ENCODE data around the gene TIGD6. TPM values are rescaled to one million over a fixed set of nuclear protein-coding genes. Genes with fewer than 3 reads are reported as not detected.

The TIGD6 gene
- total RNA-seq, 1 donor from 2014 or later: 3.5 TPM

GRCh38 chr5:150017226-150018005 is 17.0 kb upstream of the TIGD6 start:
- peaks cover 14% of the 10 kb centered on the region for H3K4me1 Mint-ChIP-seq (ENCODE audit: unreplicated experiment)
- DNase-seq (ENCODE audit: low spot score): no peak
- H3K27ac Mint-ChIP-seq (ENCODE audit: unreplicated experiment): no peak overlapping the region
- H3K27me3 Mint-ChIP-seq (ENCODE audit: unreplicated experiment): no peaks in the 10 kb centered on the region
- H3K4me3 Mint-ChIP-seq (ENCODE audit: unreplicated experiment): no peak overlapping the region
- peaks cover 43% of the 10 kb centered on the region for H3K36me3 Mint-ChIP-seq (ENCODE audit: low read depth, unreplicated experiment)
- TF ChIP-seq CTCF (IDR thresholded peaks at IDR 0.05; ENCODE audit: unreplicated experiment): no peak
- H3K9me3 Mint-ChIP-seq (ENCODE audit: unreplicated experiment): no peaks in the 10 kb centered on the region

DNA sequence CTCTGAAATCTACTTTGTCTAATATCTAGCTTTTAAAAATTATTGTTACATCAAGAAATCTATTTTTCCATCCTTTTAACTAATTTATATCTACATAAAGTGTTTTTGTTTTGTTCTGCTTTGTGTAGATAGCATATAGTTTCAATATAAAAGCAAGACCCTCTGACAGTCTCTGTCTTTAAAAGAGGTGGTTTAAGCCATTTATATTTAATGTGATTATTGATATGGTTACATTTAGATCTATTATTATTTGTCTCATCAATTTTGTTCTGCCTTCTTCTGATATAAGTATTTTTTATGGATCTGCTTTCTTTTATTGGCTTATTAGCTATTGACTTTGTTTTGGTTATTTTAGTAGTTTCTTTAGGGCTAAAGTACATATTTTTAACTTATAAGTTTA is 16.1 kb upstream of the TIGD6 start:
- no peak overlapping the region for H3K4me3 Mint-ChIP-seq (ENCODE audit: unreplicated experiment)
- TF ChIP-seq CTCF (IDR thresholded peaks at IDR 0.05; ENCODE audit: unreplicated experiment): no peak
- H3K36me3 Mint-ChIP-seq (ENCODE audit: low read depth, unreplicated experiment): peaks cover 50% of the 10 kb centered on the region
- peaks cover 5% of the 10 kb centered on the region for H3K4me1 Mint-ChIP-seq (ENCODE audit: unreplicated experiment)
- no peaks in the 10 kb centered on the region for H3K27me3 Mint-ChIP-seq (ENCODE audit: unreplicated experiment)
- no peak overlapping the region for H3K27ac Mint-ChIP-seq (ENCODE audit: unreplicated experiment)
- no peak for DNase-seq (ENCODE audit: low spot score)
- H3K9me3 Mint-ChIP-seq (ENCODE audit: unreplicated experiment): no peaks in the 10 kb centered on the region

DNA sequence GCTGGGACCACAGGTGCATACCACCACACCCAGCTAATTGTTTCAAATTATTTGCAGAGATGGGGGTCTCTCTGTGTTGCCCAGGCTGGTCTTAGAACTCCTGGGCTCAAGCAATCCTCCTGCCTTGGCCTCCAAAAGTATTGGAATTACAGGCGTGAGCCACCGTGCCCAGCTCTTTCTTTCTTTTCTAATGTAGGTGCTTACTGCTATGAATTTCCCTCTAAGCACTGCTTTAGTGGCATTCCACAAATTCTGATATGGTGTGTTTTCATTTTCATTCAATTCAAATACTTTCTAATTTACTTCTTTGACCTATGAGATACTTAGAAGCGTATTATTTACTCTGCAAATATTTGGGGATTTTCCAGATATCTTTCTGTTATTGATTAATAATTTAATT is 15.0 kb upstream of the TIGD6 start:
- TF ChIP-seq CTCF (IDR thresholded peaks at IDR 0.05; ENCODE audit: unreplicated experiment): no peak
- Mint-ChIP-seq H3K4me1 (ENCODE audit: unreplicated experiment) (no peaks in the 10 kb centered on the region), H3K36me3 (ENCODE audit: low read depth, unreplicated experiment) (peaks cover 57% of the 10 kb centered on the region), H3K27me3 (ENCODE audit: unreplicated experiment) (no peaks in the 10 kb centered on the region), H3K9me3 (ENCODE audit: unreplicated experiment) (no peaks in the 10 kb centered on the region), H3K27ac (ENCODE audit: unreplicated experiment) (no peak overlapping the region), H3K4me3 (ENCODE audit: unreplicated experiment) (peak overlapping the region; percentile 48)
- no peak for DNase-seq (ENCODE audit: low spot score)

- no peaks in the 10 kb centered on the region for H3K27me3 Mint-ChIP-seq (ENCODE audit: unreplicated experiment)
These were observed 14.0 kb upstream of the TIGD6 start for GRCh38 chr5:150014456-150014855.

More at GRCh38 chr5:150014456-150014855, 14.0 kb upstream of the TIGD6 start:
- no peak for TF ChIP-seq CTCF (IDR thresholded peaks at IDR 0.05; ENCODE audit: unreplicated experiment)
- peak overlapping the region; percentile 77 for H3K4me3 Mint-ChIP-seq (ENCODE audit: unreplicated experiment)
- H3K36me3 Mint-ChIP-seq (ENCODE audit: low read depth, unreplicated experiment): peaks cover 59% of the 10 kb centered on the region
- no peaks in the 10 kb centered on the region for H3K4me1 Mint-ChIP-seq (ENCODE audit: unreplicated experiment)
- H3K27ac Mint-ChIP-seq (ENCODE audit: unreplicated experiment): no peak overlapping the region
- H3K9me3 Mint-ChIP-seq (ENCODE audit: unreplicated experiment): no peaks in the 10 kb centered on the region
- no peak for DNase-seq (ENCODE audit: low spot score)

All from endothelial cell (in vitro differentiated cells).